Adrenal gland (tissue), 5 donors: Measurements from ENCODE around the gene LOXL1.

Experiments used
- POLR2A ChIP-seq, 2 donors: fragments of 450-650 bp; IDR thresholded peaks; one replicate each; pipeline ENCODE4 v1.6.1; 2017; ENCODE audit warnings: antibody characterized with exemption in 2 of 2, mild to moderate bottlenecking in 2 of 2, moderate library complexity in 1 of 2
- TF ChIP-seq, protein P1 (sequence below), 6 experiments: fragments of 450-650 bp in 4 of 6; fragments of 200-600 bp in 2 of 6; sonication (generic) in 1 of 6; IDR thresholded peaks; 1 replicate in 5 of 6; 2 replicates in 1 of 6; pipeline versions ENCODE4 v1.5.1 to v1.8.0; 2016 to 2021; ENCODE audit warnings: antibody characterized with exemption in 6 of 6, mild to moderate bottlenecking in 2 of 6, moderate library complexity in 1 of 6
- donor health status: DM: no; HTN: no; CAD: no.

DNA sequence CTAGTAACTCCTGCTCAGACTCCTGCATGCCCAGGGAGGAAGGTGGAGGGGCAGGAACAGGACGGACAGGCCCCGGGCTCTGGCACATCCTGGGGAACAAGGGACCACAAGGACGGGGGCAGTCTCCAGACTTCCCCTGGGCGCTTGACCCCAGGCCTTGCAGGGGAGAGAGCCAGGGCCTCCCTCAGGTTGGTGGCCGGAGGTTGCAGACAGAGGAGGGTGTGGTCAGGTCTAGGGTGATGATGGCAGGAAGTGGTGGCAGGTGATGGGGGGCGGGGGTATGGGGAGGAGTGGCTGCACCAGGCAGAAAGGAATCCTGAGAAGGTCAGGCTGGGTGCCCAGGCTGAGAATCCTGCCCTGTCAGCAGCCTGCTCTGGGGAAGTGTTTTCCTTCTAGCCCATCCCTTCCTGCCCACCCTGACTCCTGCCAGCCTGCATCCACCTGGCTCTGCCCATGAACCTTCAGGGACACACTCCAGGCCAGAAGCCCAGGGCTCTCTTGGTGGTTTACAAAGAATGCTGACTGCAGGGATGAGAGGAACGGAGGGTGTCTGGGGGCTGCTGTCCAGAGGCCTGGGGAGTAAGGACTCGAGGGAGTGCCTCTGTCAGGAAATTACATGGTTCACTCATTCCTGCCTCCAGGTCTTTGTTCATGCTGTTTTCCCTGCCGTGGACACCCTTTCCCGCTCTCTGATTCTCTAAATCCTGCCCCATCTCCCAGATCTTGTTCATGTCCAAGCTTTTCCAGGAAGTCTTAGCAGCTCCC is 15.8 kb downstream of the LOXL1 start:
- TF ChIP-seq POLR2A (IDR thresholded peaks at IDR 0.05), result no peak
- TF ChIP-seq, protein P1, sequence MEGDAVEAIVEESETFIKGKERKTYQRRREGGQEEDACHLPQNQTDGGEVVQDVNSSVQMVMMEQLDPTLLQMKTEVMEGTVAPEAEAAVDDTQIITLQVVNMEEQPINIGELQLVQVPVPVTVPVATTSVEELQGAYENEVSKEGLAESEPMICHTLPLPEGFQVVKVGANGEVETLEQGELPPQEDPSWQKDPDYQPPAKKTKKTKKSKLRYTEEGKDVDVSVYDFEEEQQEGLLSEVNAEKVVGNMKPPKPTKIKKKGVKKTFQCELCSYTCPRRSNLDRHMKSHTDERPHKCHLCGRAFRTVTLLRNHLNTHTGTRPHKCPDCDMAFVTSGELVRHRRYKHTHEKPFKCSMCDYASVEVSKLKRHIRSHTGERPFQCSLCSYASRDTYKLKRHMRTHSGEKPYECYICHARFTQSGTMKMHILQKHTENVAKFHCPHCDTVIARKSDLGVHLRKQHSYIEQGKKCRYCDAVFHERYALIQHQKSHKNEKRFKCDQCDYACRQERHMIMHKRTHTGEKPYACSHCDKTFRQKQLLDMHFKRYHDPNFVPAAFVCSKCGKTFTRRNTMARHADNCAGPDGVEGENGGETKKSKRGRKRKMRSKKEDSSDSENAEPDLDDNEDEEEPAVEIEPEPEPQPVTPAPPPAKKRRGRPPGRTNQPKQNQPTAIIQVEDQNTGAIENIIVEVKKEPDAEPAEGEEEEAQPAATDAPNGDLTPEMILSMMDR (IDR thresholded peaks at IDR 0.05), result no peak
